GM12801 (cell line): Measurements from ENCODE around the gene HMGB4.

Experiments
- CTCF ChIP-seq: IDR thresholded peaks from one replicate; pipeline ENCODE4 v1.5.1; 2011; ENCODE audit warnings: control low read depth; ENCODE audit not compliant: insufficient read length; ENCODE audit errors: extremely low read depth

Gene HMGB4

GRCh38 chr1:33875862-33876261 lies 12.0 kb downstream of the HMGB4 start:
- TF ChIP-seq CTCF, result no peak

- no peak for TF ChIP-seq CTCF
Observed at GRCh38 chr1:33876970-33877650, 13.2 kb downstream of the HMGB4 start.

- no peak for TF ChIP-seq CTCF
Observed at GRCh38 chr1:33878392-33878791, 14.5 kb downstream of the HMGB4 start.

- no peak for TF ChIP-seq CTCF
Observed at GRCh38 chr1:33880305-33880704, 16.4 kb downstream of the HMGB4 start.

- TF ChIP-seq CTCF, result no peak
Observed at GRCh38 chr1:33886496-33886895, 22.6 kb downstream of the HMGB4 start.

- no peak for TF ChIP-seq CTCF
Observed at GRCh38 chr1:33893147-33893830, 29.4 kb downstream of the HMGB4 start.

GRCh38 chr1:33895396-33895795 lies 31.5 kb downstream of the HMGB4 start:
- no peak for TF ChIP-seq CTCF
